ENCODE results near the gene CERS6.

Gene CERS6

DNA sequence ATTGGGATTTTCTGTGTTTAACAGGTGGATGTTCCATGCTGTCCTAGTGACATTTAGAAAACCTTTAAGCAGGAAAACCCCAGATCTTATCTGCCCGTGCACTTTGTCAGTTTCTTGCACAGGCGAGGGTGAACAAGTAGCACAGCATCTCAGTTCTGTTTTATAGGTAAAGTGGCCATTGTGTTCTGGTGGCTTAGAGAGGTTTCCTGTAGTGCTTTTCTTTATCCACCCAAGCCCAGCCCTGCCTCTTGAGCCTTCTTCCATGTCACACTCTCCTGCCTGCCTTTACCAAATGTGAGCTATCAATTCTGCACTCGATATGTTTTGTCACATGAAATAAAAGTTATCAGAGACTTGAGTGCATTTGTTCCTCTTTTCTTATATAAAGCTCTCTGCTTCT is 211.1 kb downstream of the CERS6 start:
- TF ChIP-seq, protein P1, sequence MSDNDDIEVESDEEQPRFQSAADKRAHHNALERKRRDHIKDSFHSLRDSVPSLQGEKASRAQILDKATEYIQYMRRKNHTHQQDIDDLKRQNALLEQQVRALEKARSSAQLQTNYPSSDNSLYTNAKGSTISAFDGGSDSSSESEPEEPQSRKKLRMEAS (IDR thresholded peaks at IDR 0.05; ENCODE audit: low read depth, low read length): no peak
- TF ChIP-seq POLR2A (IDR thresholded peaks at IDR 0.05; ENCODE audit: extremely low read depth, insufficient read length) (no peak), MYC (IDR thresholded peaks at IDR 0.05; ENCODE audit: low read depth, low read length) (no peak)
- no peak overlapping the region for H3K4me3 ChIP-seq (ENCODE audit: low read depth, low read length)
- DNase-seq (ENCODE audit: low read depth): no peak

DNA sequence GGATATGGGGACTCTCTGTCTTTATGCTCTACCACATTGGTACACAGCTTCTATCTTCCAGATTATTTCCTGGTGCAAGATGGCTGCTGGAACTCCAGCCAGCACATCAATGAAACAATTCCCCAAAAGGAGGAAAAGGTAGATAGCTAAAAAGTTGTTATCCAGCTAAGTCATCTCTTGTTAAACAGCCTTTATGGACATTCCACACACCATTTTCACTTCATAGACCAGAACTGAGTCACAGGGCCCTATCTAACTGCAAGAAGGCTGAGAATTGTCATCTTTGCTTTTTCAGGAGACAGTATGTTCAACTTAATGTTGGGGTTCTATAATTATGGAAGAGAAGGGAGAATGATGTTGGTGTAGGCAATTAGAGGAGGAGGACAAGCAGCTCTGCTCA is 213.1 kb downstream of the CERS6 start:
- H3K4me3 ChIP-seq (ENCODE audit: low read depth, low read length): no peak overlapping the region
- TF ChIP-seq POLR2A (IDR thresholded peaks at IDR 0.05; ENCODE audit: extremely low read depth, insufficient read length): no peak
- TF ChIP-seq, protein P2, sequence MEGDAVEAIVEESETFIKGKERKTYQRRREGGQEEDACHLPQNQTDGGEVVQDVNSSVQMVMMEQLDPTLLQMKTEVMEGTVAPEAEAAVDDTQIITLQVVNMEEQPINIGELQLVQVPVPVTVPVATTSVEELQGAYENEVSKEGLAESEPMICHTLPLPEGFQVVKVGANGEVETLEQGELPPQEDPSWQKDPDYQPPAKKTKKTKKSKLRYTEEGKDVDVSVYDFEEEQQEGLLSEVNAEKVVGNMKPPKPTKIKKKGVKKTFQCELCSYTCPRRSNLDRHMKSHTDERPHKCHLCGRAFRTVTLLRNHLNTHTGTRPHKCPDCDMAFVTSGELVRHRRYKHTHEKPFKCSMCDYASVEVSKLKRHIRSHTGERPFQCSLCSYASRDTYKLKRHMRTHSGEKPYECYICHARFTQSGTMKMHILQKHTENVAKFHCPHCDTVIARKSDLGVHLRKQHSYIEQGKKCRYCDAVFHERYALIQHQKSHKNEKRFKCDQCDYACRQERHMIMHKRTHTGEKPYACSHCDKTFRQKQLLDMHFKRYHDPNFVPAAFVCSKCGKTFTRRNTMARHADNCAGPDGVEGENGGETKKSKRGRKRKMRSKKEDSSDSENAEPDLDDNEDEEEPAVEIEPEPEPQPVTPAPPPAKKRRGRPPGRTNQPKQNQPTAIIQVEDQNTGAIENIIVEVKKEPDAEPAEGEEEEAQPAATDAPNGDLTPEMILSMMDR (IDR thresholded peaks at IDR 0.05; ENCODE audit: low read depth, low read length): no peak
- TF ChIP-seq, protein P1 (IDR thresholded peaks at IDR 0.05; ENCODE audit: low read depth, low read length): no peak
- DNase-seq (ENCODE audit: low read depth): no peak

DNA sequence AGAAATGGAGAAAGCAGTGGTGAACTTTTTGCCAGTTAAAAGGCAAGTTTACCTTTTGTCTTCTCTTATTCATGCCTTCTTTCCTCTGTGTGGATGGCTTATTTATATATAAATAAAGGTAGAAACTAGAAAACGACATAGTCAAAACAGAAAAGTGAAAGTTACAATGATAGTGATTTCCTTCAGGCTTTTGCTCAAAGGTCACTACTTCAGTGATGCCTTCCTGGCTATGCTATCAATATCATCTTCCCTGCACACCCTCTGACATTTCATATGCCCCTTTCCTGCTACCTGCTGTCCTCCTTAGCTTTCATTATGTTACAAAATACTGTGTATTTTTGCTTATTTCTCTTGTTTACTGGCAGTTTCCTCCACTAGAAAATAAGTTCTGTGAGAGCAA is 214.4 kb downstream of the CERS6 start:
- DNase-seq (ENCODE audit: low read depth): no peak
- TF ChIP-seq, protein P2 (IDR thresholded peaks at IDR 0.05; ENCODE audit: low read depth, low read length): no peak
- TF ChIP-seq, protein P1 (IDR thresholded peaks at IDR 0.05; ENCODE audit: low read depth, low read length): no peak
- TF ChIP-seq MYC (IDR thresholded peaks at IDR 0.05; ENCODE audit: low read depth, low read length) (no peak), POLR2A (IDR thresholded peaks at IDR 0.05; ENCODE audit: extremely low read depth, insufficient read length) (no peak)

DNA sequence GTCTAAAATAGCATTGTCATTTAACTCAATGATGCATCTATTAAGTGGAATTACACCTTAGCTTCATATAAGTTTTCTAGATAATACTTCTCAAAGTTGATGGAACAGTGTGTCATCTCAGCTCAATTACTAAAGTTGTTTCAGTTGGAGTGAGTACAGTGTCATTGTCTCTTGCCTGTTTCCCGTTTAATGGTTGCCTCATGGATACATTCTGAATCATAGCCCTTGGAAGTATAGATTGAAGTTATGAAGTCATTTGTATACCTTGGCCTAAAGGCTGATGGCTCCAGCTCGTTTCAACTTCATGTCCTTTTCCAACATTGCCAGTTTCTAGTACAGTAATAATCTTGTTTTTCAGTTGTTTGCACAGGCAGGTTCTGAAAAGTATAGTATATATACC is 215.9 kb downstream of the CERS6 start:
- no peak overlapping the region for H3K4me3 ChIP-seq (ENCODE audit: low read depth, low read length)
- DNase-seq (ENCODE audit: low read depth): no peak
- TF ChIP-seq, protein P2 (IDR thresholded peaks at IDR 0.05; ENCODE audit: low read depth, low read length): no peak
- TF ChIP-seq, protein P1 (IDR thresholded peaks at IDR 0.05; ENCODE audit: low read depth, low read length): no peak
- TF ChIP-seq POLR2A (IDR thresholded peaks at IDR 0.05; ENCODE audit: extremely low read depth, insufficient read length): no peak
- TF ChIP-seq MYC (IDR thresholded peaks at IDR 0.05; ENCODE audit: low read depth, low read length): no peak

More for the DNA sequence above, 214.4 kb downstream of the CERS6 start:
- H3K4me3 ChIP-seq (ENCODE audit: low read depth, low read length): no peak overlapping the region

DNA sequence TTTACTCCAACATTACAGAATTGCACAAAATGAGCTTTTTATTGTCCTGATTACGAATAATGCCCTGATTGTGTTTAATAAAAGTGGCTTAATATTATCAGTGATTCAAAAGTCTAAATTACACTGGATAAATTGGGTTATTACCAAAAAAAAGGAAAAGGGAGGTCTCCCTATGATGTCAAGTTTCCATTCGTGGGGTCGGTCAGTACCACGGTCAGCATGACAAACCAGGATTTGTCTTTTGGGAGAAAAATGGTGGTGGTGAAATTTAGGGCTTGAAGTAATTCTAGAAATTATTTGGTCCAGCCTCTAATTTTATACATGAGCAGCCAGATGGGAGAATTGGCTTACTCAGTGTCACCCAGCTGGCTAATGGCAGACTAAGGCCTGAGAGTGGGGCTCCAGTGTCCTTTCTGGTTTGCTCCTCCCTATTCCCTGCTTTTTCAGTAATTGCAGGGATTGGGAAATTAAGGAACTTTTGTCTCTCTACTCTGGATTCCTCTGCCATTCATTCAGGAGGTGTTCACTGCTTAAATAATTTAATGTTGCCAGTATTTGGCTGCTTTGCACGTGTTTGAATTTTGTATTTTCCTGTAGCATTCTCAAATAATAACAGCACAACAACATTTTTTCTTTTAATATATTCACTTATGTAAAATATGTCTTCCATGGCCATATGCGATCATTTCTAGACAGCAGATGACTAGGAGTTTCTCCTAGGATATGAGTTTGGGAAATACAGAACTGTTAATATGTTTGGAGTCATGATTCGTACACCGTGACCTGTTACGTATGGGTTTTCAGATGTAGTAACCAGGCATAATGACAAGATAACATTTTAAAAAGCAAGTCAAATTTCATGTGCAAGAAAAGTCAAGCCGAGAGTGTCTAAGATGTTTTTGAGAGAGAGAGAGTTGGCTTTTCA is 217.5 kb downstream of the CERS6 start:
- TF ChIP-seq, protein P1 (IDR thresholded peaks at IDR 0.05; ENCODE audit: low read depth, low read length): no peak
- TF ChIP-seq POLR2A (IDR thresholded peaks at IDR 0.05; ENCODE audit: extremely low read depth, insufficient read length) (no peak), MYC (IDR thresholded peaks at IDR 0.05; ENCODE audit: low read depth, low read length) (no peak)
- TF ChIP-seq, protein P2 (IDR thresholded peaks at IDR 0.05; ENCODE audit: low read depth, low read length): no peak
- H3K4me3 ChIP-seq (ENCODE audit: low read depth, low read length): no peak overlapping the region
- DNase-seq (ENCODE audit: low read depth): no peak

DNA sequence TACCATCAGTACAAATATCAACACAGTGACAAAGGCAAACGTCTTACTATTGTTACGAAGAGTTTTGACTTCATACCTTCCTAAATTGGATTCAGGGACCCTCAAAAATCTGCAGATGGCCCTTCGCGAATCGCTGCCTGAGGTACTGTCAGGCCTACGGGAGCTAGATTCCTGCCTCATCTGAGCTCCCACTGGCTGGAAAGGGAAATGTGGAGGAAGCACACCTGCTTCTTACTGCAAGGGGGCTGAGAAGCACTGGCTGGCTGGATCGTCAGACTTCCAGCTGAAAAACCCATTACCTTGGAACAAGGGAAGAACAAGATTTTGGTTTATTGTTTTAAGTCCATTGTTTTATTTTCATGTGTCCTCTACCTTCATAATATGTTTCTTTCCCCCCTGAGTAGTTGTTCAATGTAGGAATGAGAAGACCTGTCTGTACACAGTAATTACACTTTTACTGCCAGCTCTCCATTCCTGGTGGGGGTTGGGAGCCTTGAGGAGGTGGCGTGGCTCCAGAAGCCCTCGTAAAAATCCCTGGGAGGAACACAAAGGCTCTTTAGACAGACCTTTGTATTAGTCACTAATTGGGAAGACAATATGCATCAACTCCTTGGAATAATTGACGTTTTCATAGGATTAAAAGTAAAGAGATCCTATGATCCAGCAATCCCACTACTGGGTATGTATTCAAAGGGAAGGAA is 222.2 kb downstream of the CERS6 start:
- TF ChIP-seq, protein P2 (IDR thresholded peaks at IDR 0.05; ENCODE audit: low read depth, low read length): no peak
- no peak for TF ChIP-seq POLR2A (IDR thresholded peaks at IDR 0.05; ENCODE audit: extremely low read depth, insufficient read length)
- TF ChIP-seq MYC (IDR thresholded peaks at IDR 0.05; ENCODE audit: low read depth, low read length): no peak
- TF ChIP-seq, protein P1 (IDR thresholded peaks at IDR 0.05; ENCODE audit: low read depth, low read length): no peak
- H3K4me3 ChIP-seq (ENCODE audit: low read depth, low read length): no peak overlapping the region
- no peak for DNase-seq (ENCODE audit: low read depth)
